HepG2 (cell line): ENCODE data around the gene KCNQ1OT1. TPM values are rescaled to one million over a fixed set of nuclear protein-coding genes. Genes with fewer than 3 reads are reported as not detected.

ENCODE experiments used
- ATAC-seq: fragments of 200-7000 bp; cut with Tn5 transposase; 3 replicates; pipeline ENCODE4 v1.9.1; 2020; ENCODE audit warnings: mild to moderate bottlenecking, moderate library complexity
- BruUV-seq: library from RNA; stranded (reverse); fragments of 400-500 nt; replicated peaks from 2 replicates; lab custom pipeline; 2021; lab: Mats Ljungman, UMichigan
- CTCF ChIA-PET: fragments of 300-600 bp; formaldehyde crosslinking; extraction: SDS; loops from one replicate; lab custom pipeline; 2021; ENCODE audit warnings: low total read pairs, inconsistent platforms, low intra/inter-chr PET ratio; lab: Yijun Ruan, JAX
- POLR2A ChIA-PET: fragments of 350-600 bp; sonication (Branson Sonifier 250); formaldehyde crosslinking; loops from one replicate; lab custom pipeline; 2020; ENCODE audit warnings: antibody characterized with exemption, inconsistent platforms; lab: Yijun Ruan, JAX
- DNase-seq: peaks from one replicate; pipeline ENCODE4 v3.0.0-alpha.2; 2015; ENCODE audit warnings: low spot score
- FAIRE-seq: peaks from 3 replicates; lab custom pipeline; 2011; peaks lifted over from hg19 to GRCh38; lab: Jason Lieb, UNC
- H2AFZ ChIP-seq: one replicate; pipeline ENCODE4 v1.6.1; 2011; ENCODE audit warnings: low read length, inconsistent platforms
- H3K27ac ChIP-seq: fragments of 300-600 bp; 3 replicates; pipeline ENCODE4 v1.8.0; 2011; ENCODE audit warnings: mixed run types, mild to moderate bottlenecking, mixed read lengths, low read length, inconsistent platforms; ENCODE audit not compliant: insufficient read depth; ENCODE audit errors: extremely low read length
- H3K27me3 ChIP-seq, 2 experiments: fragments of 200-600 bp in 1 of 2; 2 replicates in 1 of 2; 3 replicates in 1 of 2; pipeline versions ENCODE4 v1.6.0 to v1.8.0; 2011; ENCODE audit warnings: low read length in 2 of 2, mild to moderate bottlenecking in 2 of 2, moderate library complexity in 2 of 2, inconsistent platforms in 1 of 2; ENCODE audit not compliant: insufficient read depth in 2 of 2, control insufficient read depth in 1 of 2
- H3K36me3 ChIP-seq, 2 experiments: fragments of 200-600 bp in 1 of 2; replicated peaks in 1 of 2; 2 replicates in 1 of 2; 3 replicates in 1 of 2; pipeline versions ENCODE4 v1.5.1 to v1.8.0; 2011; ENCODE audit warnings: low read length in 2 of 2, inconsistent platforms in 1 of 2; ENCODE audit not compliant: insufficient read depth in 2 of 2, control insufficient read depth in 1 of 2
- H3K4me1 ChIP-seq: 2 replicates; pipeline ENCODE4 v1.5.1; 2012; ENCODE audit warnings: low read length, inconsistent platforms; ENCODE audit not compliant: insufficient read depth
- H3K4me2 ChIP-seq: 2 replicates; pipeline ENCODE4 v1.6.0; 2011; ENCODE audit warnings: low read depth, low read length, inconsistent platforms
- H3K4me3 ChIP-seq, 3 experiments: fragments of 200-600 bp in 1 of 3; sonication (generic), shearing (Covaris generic) in 1 of 3; replicated peaks in 1 of 3; 2 replicates each; pipeline ENCODE4 v1.5.1; 2011 to 2016; ENCODE audit warnings: low read length in 3 of 3, inconsistent platforms in 2 of 3, low read depth in 2 of 3, mild to moderate bottlenecking in 2 of 3, control low read depth in 1 of 3, mixed read lengths in 1 of 3; ENCODE audit not compliant: insufficient read depth in 1 of 3
- H3K79me2 ChIP-seq: one replicate; pipeline ENCODE4 v1.6.1; 2011; ENCODE audit warnings: low read length, inconsistent platforms; ENCODE audit not compliant: insufficient read depth
- H3K9ac ChIP-seq: 2 replicates; pipeline ENCODE4 v1.6.0; 2011; ENCODE audit warnings: mild to moderate bottlenecking, low read depth, low read length, inconsistent platforms; ENCODE audit not compliant: insufficient read depth
- H3K9me3 ChIP-seq: 2 replicates; pipeline ENCODE4 v1.5.1; 2012; ENCODE audit warnings: mild to moderate bottlenecking, low read length
- H4K20me1 ChIP-seq: 2 replicates; pipeline ENCODE4 v1.6.0; 2011; ENCODE audit warnings: inconsistent platforms, mild to moderate bottlenecking, low read length, moderate library complexity; ENCODE audit not compliant: insufficient read depth
- ELF1 ChIP-seq: sonication (generic); formaldehyde crosslinking; IDR thresholded peaks from 2 replicates; pipeline ENCODE4 v1.4.0; 2020; ENCODE audit warnings: missing genetic modification reagents
- ERF ChIP-seq: IDR thresholded peaks from 2 replicates; pipeline ENCODE4 v1.6.1; 2018; ENCODE audit warnings: missing biosample characterization, missing genetic modification reagents
- FOXA3 ChIP-seq: IDR thresholded peaks from 2 replicates; pipeline ENCODE4 v1.6.1; 2016; ENCODE audit warnings: missing genetic modification reagents, missing compliant biosample characterization
- KDM3A ChIP-seq: IDR thresholded peaks from 2 replicates; pipeline ENCODE4 v1.6.1; 2018; ENCODE audit warnings: low read depth, missing compliant biosample characterization
- LCORL ChIP-seq, 2 experiments: fragments of 450-650 bp in 1 of 2; sonication (generic) in 1 of 2; formaldehyde crosslinking in 1 of 2; IDR thresholded peaks; 2 replicates each; pipeline versions ENCODE4 v1.5.0 to v1.6.1; 2017 to 2020; ENCODE audit warnings: antibody characterized with exemption in 1 of 2, missing genetic modification reagents in 1 of 2
- NKX3-1 ChIP-seq: sonication (generic); formaldehyde crosslinking; IDR thresholded peaks from 2 replicates; pipeline ENCODE4 v1.5.0; 2020; ENCODE audit warnings: missing genetic modification reagents
- PCBP2 ChIP-seq: fragments of 200-400 bp; formaldehyde crosslinking; optimal IDR thresholded peaks from 2 replicates; pipeline ENCODE3; 2018; ENCODE audit warnings: low read length, low read depth; ENCODE audit not compliant: poor library complexity, severe bottlenecking
- RFX3 ChIP-seq: IDR thresholded peaks from 2 replicates; pipeline ENCODE4 v1.6.1; 2016; ENCODE audit warnings: missing biosample characterization, missing genetic modification reagents
- RXRA ChIP-seq: sonication (generic); formaldehyde crosslinking; IDR thresholded peaks from 2 replicates; pipeline ENCODE4 v1.5.1; 2020; ENCODE audit warnings: missing genetic modification reagents
- TBL1XR1 ChIP-seq: fragments of 150-350 bp; IDR thresholded peaks from 2 replicates; pipeline ENCODE4 v1.6.1; 2014; ENCODE audit warnings: borderline replicate concordance, low read length; ENCODE audit not compliant: partially characterized antibody
- ZBTB33 ChIP-seq: sonication (generic); formaldehyde crosslinking; IDR thresholded peaks from 2 replicates; pipeline ENCODE4 v1.4.0; 2020; ENCODE audit warnings: missing genetic modification reagents
- ZEB1 ChIP-seq: IDR thresholded peaks from 2 replicates; pipeline ENCODE4 v1.6.1; 2012; ENCODE audit warnings: mild to moderate bottlenecking, low read depth, inconsistent platforms; ENCODE audit not compliant: insufficient replicate concordance
- ZFAT ChIP-seq: sonication (generic); formaldehyde crosslinking; conservative IDR thresholded peaks from 2 replicates; pipeline ENCODE4 v1.8.1; 2023; ENCODE audit warnings: missing genetic modification reagents, inconsistent platforms
- ZNF441 ChIP-seq: sonication (generic); formaldehyde crosslinking; IDR thresholded peaks from 2 replicates; pipeline ENCODE4 v1.7.0; 2021; ENCODE audit warnings: missing genetic modification reagents, borderline replicate concordance
- ZNF557 ChIP-seq: sonication (generic); formaldehyde crosslinking; IDR thresholded peaks from 2 replicates; pipeline ENCODE4 v1.4.0; 2020; ENCODE audit warnings: missing genetic modification reagents
- ZNF589 ChIP-seq: sonication (generic); formaldehyde crosslinking; conservative IDR thresholded peaks from 2 replicates; pipeline ENCODE4 v1.8.0; 2022; ENCODE audit warnings: mild to moderate bottlenecking, moderate library complexity, missing genetic modification reagents
- WGBS: methylation state at CpG from one replicate; pipeline ENCODE4 v1.1.6; 2017; ENCODE audit warnings: low lambda C conversion rate; 5-methylcytosine and 5-hydroxymethylcytosine counted together
- in situ Hi-C: cut with HindIII; loops from 2 replicates; pipeline ENCODE4 v1.10.0; 2017; ENCODE audit warnings: low pct_unique_long_range_greater_than_20kb; ENCODE audit not compliant: extremely low pct_ligation_motif_present
- intact Hi-C: fragments of 100-400 bp; cut with micrococcal nuclease; formaldehyde crosslinking; loops from one replicate; pipeline ENCODE4 v1.10.0; 2022; ENCODE audit not compliant: unreplicated experiment
- polyA plus RNA-seq, 8 experiments: library from polyadenylated mRNA; depleted of rRNA in 3 of 8; stranded (reverse) in 7 of 8; unstranded in 1 of 8; fragments of >200 nt; fragmentation: Illumina TruSeq in 4 of 8; extraction: Trizol in 4 of 8; gene quantifications; 2 replicates each; pipeline versions ENCODE4 v1.2.1 to v1.2.3, GENCODE V29; 2011 to 2016; ENCODE audit warnings: low read depth in 4 of 8, missing spikeins in 1 of 8, mixed read lengths in 1 of 8; ENCODE audit not compliant: insufficient read depth in 1 of 8
- total RNA-seq, 5 experiments: library from RNA; depleted of rRNA; stranded (reverse); fragments of >200 nt; fragmentation: Illumina TruSeq; extraction: Trizol; gene quantifications; 2 replicates each; pipeline ENCODE4 v1.2.3, GENCODE V29; 2016; ENCODE audit warnings: low read depth in 1 of 5
- TF ChIP-seq, protein P1 (sequence below): fragments of 450-650 bp; IDR thresholded peaks from 2 replicates; pipeline ENCODE4 v1.6.1; 2016
- TF ChIP-seq, protein P2 (sequence below): conservative IDR thresholded peaks from 2 replicates; pipeline ENCODE4 v1.6.1; 2018; ENCODE audit warnings: missing genetic modification reagents

KCNQ1OT1 gene
- total and polyA plus RNA-seq, 2 of the 13 experiments (the other 11 are each of a cell fraction or from before 2014, with no cell fraction given): 1.3 to 18.9 TPM

GRCh38 chr11:2743427-2744110 is 43.8 kb upstream of the KCNQ1OT1 start (continued):
- peak; percentile 83 for TF ChIP-seq ZBTB33 (CRISPR knock-in tag)
- no peak for TF ChIP-seq TBL1XR1

- FAIRE-seq (no peak), ATAC-seq (no peak; the same call in 2 of the 3 replicates), DNase-seq (no peak)
- H3K9me3 ChIP-seq: no peaks in the 10 kb centered on the region
- no peaks in the 10 kb centered on the region for H3K79me2 ChIP-seq
- in situ Hi-C loops (loop anchor here (25.0 kb wide), 1 partner anchor 531 kb away; no protein-coding TSS in a partner anchor), intact Hi-C loops (no loop called here)
- WGBS: 31% methylated on average over 14 of the region's 20 CpGs
- CTCF ChIA-PET: no interaction called here
- peak overlapping the region; percentile 70 for H3K4me2 ChIP-seq
- peak overlapping the region in 1 of 3 experiments; percentile 40; a peak in 1 of 6 replicates for H3K4me3 ChIP-seq
- no peak overlapping the region for H2AFZ ChIP-seq
- H3K4me1 ChIP-seq: peaks cover 59% of the 10 kb centered on the region
- POLR2A ChIA-PET: interaction anchor here (0.6 to 4.8 kb wide), 5 partner anchors 11 to 109 kb away, joined by 3 to 90 read pairs (median 15); partner anchors contain the start of gene KCNQ1OT1
- H3K27me3 ChIP-seq: peaks cover 10 to 55% of the 10 kb centered on the region in 2 experiments; a peak in 4 of 5 replicates
- no peak overlapping the region for H3K9ac ChIP-seq
- no peaks in the 10 kb centered on the region for H3K36me3 ChIP-seq
- BruUV-seq: no TSS peak
- H4K20me1 ChIP-seq: no peaks in the 10 kb centered on the region
- H3K27ac ChIP-seq: no peak overlapping the region
- TF ChIP-seq PCBP2: no peak
- TF ChIP-seq RFX3 (CRISPR knock-in tag): no peak
- no peak for TF ChIP-seq ZFAT
- no peak for TF ChIP-seq ZNF589
- TF ChIP-seq, protein P1, sequence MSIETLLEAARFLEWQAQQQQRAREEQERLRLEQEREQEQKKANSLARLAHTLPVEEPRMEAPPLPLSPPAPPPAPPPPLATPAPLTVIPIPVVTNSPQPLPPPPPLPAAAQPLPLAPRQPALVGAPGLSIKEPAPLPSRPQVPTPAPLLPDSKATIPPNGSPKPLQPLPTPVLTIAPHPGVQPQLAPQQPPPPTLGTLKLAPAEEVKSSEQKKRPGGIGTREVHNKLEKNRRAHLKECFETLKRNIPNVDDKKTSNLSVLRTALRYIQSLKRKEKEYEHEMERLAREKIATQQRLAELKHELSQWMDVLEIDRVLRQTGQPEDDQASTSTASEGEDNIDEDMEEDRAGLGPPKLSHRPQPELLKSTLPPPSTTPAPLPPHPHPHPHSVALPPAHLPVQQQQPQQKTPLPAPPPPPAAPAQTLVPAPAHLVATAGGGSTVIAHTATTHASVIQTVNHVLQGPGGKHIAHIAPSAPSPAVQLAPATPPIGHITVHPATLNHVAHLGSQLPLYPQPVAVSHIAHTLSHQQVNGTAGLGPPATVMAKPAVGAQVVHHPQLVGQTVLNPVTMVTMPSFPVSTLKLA: peak; percentile 70
- no peak for TF ChIP-seq NKX3-1 (CRISPR knock-in tag)
- peak; percentile 14; the same call in 1 of the 2 replicates for TF ChIP-seq RXRA (CRISPR knock-in tag)
- TF ChIP-seq FOXA3 (CRISPR knock-in tag): no peak
- TF ChIP-seq ELF1 (CRISPR knock-in tag): no peak
- no peak for TF ChIP-seq ERF (CRISPR knock-in tag)
- no peak for TF ChIP-seq ZEB1
- TF ChIP-seq, protein P2, sequence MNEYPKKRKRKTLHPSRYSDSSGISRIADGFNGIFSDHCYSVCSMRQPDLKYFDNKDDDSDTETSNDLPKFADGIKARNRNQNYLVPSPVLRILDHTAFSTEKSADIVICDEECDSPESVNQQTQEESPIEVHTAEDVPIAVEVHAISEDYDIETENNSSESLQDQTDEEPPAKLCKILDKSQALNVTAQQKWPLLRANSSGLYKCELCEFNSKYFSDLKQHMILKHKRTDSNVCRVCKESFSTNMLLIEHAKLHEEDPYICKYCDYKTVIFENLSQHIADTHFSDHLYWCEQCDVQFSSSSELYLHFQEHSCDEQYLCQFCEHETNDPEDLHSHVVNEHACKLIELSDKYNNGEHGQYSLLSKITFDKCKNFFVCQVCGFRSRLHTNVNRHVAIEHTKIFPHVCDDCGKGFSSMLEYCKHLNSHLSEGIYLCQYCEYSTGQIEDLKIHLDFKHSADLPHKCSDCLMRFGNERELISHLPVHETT: no peak
- no peak for TF ChIP-seq KDM3A (CRISPR knock-in tag)
- TF ChIP-seq ZNF441: no peak
- TF ChIP-seq LCORL (IDR thresholded peaks at IDR 0.05): no peak
- TF ChIP-seq LCORL (CRISPR knock-in tag; IDR thresholded peaks at IDR 0.05): no peak
- no peak for TF ChIP-seq ZNF557 (CRISPR knock-in tag)
Measured at GRCh38 chr11:2742611-2743426, 43.0 kb upstream of the KCNQ1OT1 start.
